ENCODE data around the gene C1orf167.

C1orf167 gene

DNA sequence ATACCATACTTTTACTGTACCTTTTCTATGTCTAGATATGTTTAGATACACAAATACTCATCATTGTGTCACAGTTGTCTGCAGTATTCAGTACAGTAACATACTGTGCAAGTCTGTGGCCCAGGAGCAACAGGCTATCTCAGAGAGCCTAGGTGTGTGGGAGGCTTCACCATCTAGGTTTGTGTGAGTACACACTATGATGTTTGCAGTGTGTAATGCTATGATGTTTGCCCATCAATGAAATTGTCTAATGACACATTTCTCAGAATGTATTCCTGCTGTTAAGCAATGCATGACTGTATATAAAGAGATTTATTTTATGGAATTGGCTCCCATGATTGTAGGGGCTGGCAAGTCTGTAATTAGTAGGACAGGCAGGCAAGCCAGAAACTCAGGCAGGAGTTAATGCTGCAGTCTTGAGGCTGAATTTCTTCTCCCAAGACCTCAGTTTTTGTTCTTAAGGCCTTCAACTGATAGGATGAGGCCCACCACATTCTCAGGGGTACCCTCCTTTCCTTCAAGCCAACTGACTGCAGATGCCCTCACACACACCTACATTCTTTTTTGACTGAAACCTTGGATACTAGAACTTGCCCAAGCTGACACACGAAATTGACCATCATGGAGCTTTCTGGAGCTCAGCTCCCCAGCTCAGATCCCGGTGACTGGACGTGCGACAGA is 33.7 kb upstream of the C1orf167 start:
- H3K27ac ChIP-seq (ENCODE audit: low read length): no peak overlapping the region
- H3K36me3 ChIP-seq (ENCODE audit: control insufficient read depth in 1 of 2, insufficient read depth in 2 of 2, low read length in 2 of 2): no peaks in the 10 kb centered on the region
- H3K9me3 ChIP-seq (ENCODE audit: control insufficient read depth in 1 of 2, low read length in 2 of 2): no peaks in the 10 kb centered on the region
- no peaks in the 10 kb centered on the region for H3K27me3 ChIP-seq (ENCODE audit: low read depth, low read length)
- no peak overlapping the region for H3K4me3 ChIP-seq (ENCODE audit: low read depth in 1 of 2, low read length in 2 of 2)
- H3K4me1 ChIP-seq (ENCODE audit: control insufficient read depth in 1 of 2, insufficient read depth in 2 of 2, low read length in 2 of 2): peaks cover 6 to 38% of the 10 kb centered on the region in 2 donors

DNA sequence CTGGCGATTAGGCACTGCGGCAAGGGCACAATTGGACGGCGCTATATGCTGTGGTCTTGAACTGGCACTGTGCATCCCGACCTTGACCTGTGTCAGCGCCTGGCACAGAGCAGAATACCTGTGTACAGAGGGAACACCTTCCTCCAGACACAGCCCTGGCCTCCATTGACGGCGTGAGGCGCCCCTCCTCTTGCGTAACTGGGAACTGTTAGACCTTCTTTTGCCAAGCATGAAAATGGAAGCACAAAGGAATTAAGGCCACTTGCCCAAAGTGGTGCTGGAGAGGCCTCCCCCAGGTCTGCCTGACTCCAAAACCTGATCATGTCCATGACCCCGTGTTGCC is 32.9 kb upstream of the C1orf167 start:
- H3K36me3 ChIP-seq (ENCODE audit: control insufficient read depth in 1 of 2, insufficient read depth in 2 of 2, low read length in 2 of 2): no peaks in the 10 kb centered on the region
- H3K27ac ChIP-seq (ENCODE audit: low read length): no peak overlapping the region
- H3K4me3 ChIP-seq (ENCODE audit: low read depth in 1 of 2, low read length in 2 of 2): no peak overlapping the region
- H3K4me1 ChIP-seq (ENCODE audit: control insufficient read depth in 1 of 2, insufficient read depth in 2 of 2, low read length in 2 of 2): peaks cover 6 to 38% of the 10 kb centered on the region in 2 donors
- H3K9me3 ChIP-seq (ENCODE audit: control insufficient read depth in 1 of 2, low read length in 2 of 2): no peaks in the 10 kb centered on the region
- H3K27me3 ChIP-seq (ENCODE audit: low read depth, low read length): no peaks in the 10 kb centered on the region

DNA sequence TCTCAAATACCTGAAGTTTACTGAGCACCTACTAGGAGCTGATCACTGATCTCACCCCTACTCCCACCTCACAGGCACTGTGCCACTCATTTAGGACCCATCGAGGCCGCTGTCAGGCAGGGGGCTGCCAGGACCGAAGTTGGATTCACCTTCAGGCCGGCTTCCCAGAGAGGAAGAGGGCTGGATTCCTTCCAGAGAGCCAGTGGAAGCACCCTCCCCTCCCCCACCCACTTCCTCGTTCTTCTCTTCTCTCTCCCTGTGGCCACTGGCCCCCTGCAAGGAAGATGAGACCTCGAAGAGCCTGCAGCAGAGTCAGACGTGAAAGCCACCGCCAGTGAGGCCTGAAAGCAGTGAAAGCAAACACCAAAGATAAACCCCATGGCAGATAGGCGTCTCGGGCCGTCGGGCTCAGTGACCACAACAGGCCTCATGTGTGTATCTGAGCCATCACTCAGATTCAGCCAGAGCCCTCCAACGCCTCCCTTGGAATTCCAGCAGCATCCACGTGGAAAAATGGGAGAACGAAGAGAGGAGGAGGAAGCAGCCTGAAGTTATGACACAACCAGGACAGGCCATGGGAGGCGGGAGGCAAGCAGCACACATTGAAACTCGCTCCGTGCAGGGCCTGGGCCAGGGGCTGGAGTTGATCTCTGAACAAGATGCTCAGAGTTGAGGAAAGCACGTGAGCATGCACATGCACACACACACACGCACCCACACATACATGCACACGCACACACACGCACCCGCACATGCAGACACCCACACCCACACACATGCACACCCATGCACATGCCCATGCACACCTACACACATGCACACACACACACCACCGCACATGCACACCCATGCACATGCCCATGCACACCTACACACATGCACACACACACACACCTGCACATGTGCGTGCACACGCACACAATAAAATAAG is 32.2 kb upstream of the C1orf167 start:
- Histone ChIP-seq H3K4me1 (ENCODE audit: control insufficient read depth in 1 of 2, insufficient read depth in 2 of 2, low read length in 2 of 2) (peaks cover 6 to 38% of the 10 kb centered on the region in 2 donors), H3K4me3 (ENCODE audit: low read depth in 1 of 2, low read length in 2 of 2) (no peak overlapping the region), H3K27me3 (ENCODE audit: low read depth, low read length) (no peaks in the 10 kb centered on the region), H3K36me3 (ENCODE audit: control insufficient read depth in 1 of 2, insufficient read depth in 2 of 2, low read length in 2 of 2) (no peaks in the 10 kb centered on the region), H3K27ac (ENCODE audit: low read length) (no peak overlapping the region), H3K9me3 (ENCODE audit: control insufficient read depth in 1 of 2, low read length in 2 of 2) (no peaks in the 10 kb centered on the region)

GRCh38 chr1:11730429-11730891 is 31.5 kb upstream of the C1orf167 start:
- no peaks in the 10 kb centered on the region for H3K9me3 ChIP-seq (ENCODE audit: control insufficient read depth in 1 of 2, low read length in 2 of 2)
- H3K27ac ChIP-seq (ENCODE audit: low read length): peak overlapping the region; percentile 30
- peaks cover 10 to 40% of the 10 kb centered on the region in 2 donors for H3K4me1 ChIP-seq (ENCODE audit: control insufficient read depth in 1 of 2, insufficient read depth in 2 of 2, low read length in 2 of 2)
- peak overlapping the region in 1 of 2 donors; percentile 37 for H3K4me3 ChIP-seq (ENCODE audit: low read depth in 1 of 2, low read length in 2 of 2)
- H3K27me3 ChIP-seq (ENCODE audit: low read depth, low read length): no peaks in the 10 kb centered on the region
- no peaks in the 10 kb centered on the region for H3K36me3 ChIP-seq (ENCODE audit: control insufficient read depth in 1 of 2, insufficient read depth in 2 of 2, low read length in 2 of 2)

GRCh38 chr1:11731691-11732283 is 30.2 kb upstream of the C1orf167 start:
- no peaks in the 10 kb centered on the region for H3K9me3 ChIP-seq (ENCODE audit: control insufficient read depth in 1 of 2, low read length in 2 of 2)
- H3K36me3 ChIP-seq (ENCODE audit: control insufficient read depth in 1 of 2, insufficient read depth in 2 of 2, low read length in 2 of 2): peaks cover 0 to 8% of the 10 kb centered on the region in 2 donors
- peak overlapping the region; percentile 53 for H3K27ac ChIP-seq (ENCODE audit: low read length)
- H3K4me1 ChIP-seq (ENCODE audit: control insufficient read depth in 1 of 2, insufficient read depth in 2 of 2, low read length in 2 of 2): peaks cover 13 to 45% of the 10 kb centered on the region in 2 donors
- H3K27me3 ChIP-seq (ENCODE audit: low read depth, low read length): no peaks in the 10 kb centered on the region
- peak overlapping the region; percentile 44 to 45 for H3K4me3 ChIP-seq (ENCODE audit: low read depth in 1 of 2, low read length in 2 of 2)

DNA sequence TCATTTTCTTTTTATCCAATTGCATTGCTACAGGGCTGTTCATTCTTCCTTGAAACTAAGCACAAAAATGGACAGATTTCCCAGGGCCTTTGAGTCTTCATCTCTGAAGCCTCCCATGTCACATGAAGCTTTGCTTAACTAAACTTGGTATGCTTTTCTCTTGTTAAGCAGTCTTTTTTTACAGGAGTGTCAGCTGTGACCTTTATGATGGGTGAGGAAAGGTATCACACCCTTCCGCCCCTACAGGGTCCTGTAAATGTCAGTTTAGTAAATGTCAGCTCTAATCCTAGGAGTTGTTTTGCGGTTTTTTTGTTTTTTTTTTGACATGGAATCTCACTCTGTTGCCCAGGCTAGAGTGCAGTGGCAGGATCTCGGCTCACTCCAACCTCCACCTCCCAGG is 28.7 kb upstream of the C1orf167 start:
- Histone ChIP-seq H3K36me3 (ENCODE audit: control insufficient read depth in 1 of 2, insufficient read depth in 2 of 2, low read length in 2 of 2) (peaks cover 0 to 11% of the 10 kb centered on the region in 2 donors), H3K4me1 (ENCODE audit: control insufficient read depth in 1 of 2, insufficient read depth in 2 of 2, low read length in 2 of 2) (peaks cover 20 to 57% of the 10 kb centered on the region in 2 donors), H3K27ac (ENCODE audit: low read length) (no peak overlapping the region), H3K9me3 (ENCODE audit: control insufficient read depth in 1 of 2, low read length in 2 of 2) (no peaks in the 10 kb centered on the region), H3K4me3 (ENCODE audit: low read depth in 1 of 2, low read length in 2 of 2) (no peak overlapping the region), H3K27me3 (ENCODE audit: low read depth, low read length) (no peaks in the 10 kb centered on the region)

DNA sequence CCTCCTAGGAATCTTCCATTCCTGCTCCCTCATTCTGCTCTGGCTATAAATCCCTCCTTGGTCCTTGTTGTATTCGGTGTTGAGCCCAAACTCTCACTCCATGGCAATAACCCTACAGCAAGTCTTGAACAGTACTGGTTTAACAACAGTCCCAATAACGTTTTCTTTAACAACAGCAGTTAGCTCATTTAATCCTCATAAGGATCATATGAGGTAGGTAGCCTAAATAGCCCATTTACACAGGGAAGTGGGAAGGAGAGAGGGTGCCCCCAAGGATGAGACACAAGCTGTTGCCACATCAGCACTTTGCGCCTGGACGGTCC is 26.5 kb upstream of the C1orf167 start:
- H3K36me3 ChIP-seq (ENCODE audit: control insufficient read depth in 1 of 2, insufficient read depth in 2 of 2, low read length in 2 of 2): peaks cover 0 to 11% of the 10 kb centered on the region in 2 donors
- peaks cover 16 to 48% of the 10 kb centered on the region in 2 donors for H3K4me1 ChIP-seq (ENCODE audit: control insufficient read depth in 1 of 2, insufficient read depth in 2 of 2, low read length in 2 of 2)
- no peaks in the 10 kb centered on the region for H3K27me3 ChIP-seq (ENCODE audit: low read depth, low read length)
- peak overlapping the region; percentile 86 to 92 for H3K4me3 ChIP-seq (ENCODE audit: low read depth in 1 of 2, low read length in 2 of 2)
- peak overlapping the region; percentile 37 for H3K27ac ChIP-seq (ENCODE audit: low read length)
- no peaks in the 10 kb centered on the region for H3K9me3 ChIP-seq (ENCODE audit: control insufficient read depth in 1 of 2, low read length in 2 of 2)

DNA sequence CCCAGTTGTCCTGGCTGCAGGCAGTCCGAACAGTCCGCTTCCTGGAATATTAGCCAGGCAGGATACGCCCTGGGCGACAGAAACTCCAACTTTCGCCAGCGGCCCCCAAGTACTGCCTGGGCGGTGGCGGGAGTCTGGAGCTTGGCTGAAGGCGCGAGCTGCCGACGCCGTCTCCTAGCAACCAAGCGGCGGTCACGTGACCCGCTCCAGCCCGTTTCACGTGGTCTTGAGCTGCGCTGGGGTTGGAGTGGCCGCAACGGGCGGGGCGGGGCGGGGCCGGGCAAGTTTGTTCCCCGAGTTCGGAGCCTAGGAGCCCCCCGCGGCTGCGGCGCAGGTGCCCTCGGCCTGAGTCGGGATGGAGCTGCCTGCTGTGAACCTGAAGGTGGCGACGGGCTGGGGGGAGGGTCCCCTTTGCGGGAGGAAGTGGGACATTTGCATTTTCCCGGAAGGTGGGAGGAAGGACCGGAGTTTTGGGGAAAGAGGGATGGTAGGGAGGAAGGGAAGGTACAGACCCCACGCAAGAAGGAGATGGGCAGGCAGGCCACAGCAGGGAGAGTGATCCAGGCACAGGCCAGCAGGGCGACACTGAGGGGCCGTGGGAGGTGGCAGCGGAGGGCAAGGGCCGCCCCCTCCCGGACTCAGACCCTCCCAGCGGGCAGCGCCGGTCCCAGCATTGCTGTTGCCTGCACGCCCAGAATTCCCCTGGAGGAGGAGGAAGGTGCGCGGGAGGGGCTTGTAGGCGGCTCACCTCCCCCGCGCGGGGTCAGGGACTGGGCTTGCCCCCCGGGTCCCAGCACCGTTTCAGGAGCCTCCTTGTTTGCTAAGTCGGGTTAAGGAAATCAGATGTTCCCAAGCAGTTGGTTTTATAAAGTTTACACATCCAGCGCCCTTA is 25.9 kb upstream of the C1orf167 start, which contains the start of gene AGTRAP:
AGTRAP (plus strand) TSS at position 283 of the 892 bp plus-strand sequence; CDS start at position 356, 73 bp downstream.
- no peaks in the 10 kb centered on the region for H3K27me3 ChIP-seq (ENCODE audit: low read depth, low read length)
- H3K9me3 ChIP-seq (ENCODE audit: control insufficient read depth in 1 of 2, low read length in 2 of 2): no peaks in the 10 kb centered on the region
- H3K27ac ChIP-seq (ENCODE audit: low read length): peak within 1 kb of the TSS; percentile 87
- peak within 1 kb of the TSS; percentile 86 to 92 for H3K4me3 ChIP-seq (ENCODE audit: low read depth in 1 of 2, low read length in 2 of 2)
- peaks cover 0 to 11% of the 10 kb centered on the region in 2 donors for H3K36me3 ChIP-seq (ENCODE audit: control insufficient read depth in 1 of 2, insufficient read depth in 2 of 2, low read length in 2 of 2)
- H3K4me1 ChIP-seq (ENCODE audit: control insufficient read depth in 1 of 2, insufficient read depth in 2 of 2, low read length in 2 of 2): peaks cover 16 to 47% of the 10 kb centered on the region in 2 donors

- H3K4me3 ChIP-seq (ENCODE audit: low read depth in 1 of 2, low read length in 2 of 2): peak overlapping the region; percentile 86 to 92
- H3K4me1 ChIP-seq (ENCODE audit: control insufficient read depth in 1 of 2, insufficient read depth in 2 of 2, low read length in 2 of 2): peaks cover 13 to 39% of the 10 kb centered on the region in 2 donors
- H3K36me3 ChIP-seq (ENCODE audit: control insufficient read depth in 1 of 2, insufficient read depth in 2 of 2, low read length in 2 of 2): peaks cover 0 to 11% of the 10 kb centered on the region in 2 donors
- H3K27me3 ChIP-seq (ENCODE audit: low read depth, low read length): no peaks in the 10 kb centered on the region
- peak overlapping the region; percentile 87 for H3K27ac ChIP-seq (ENCODE audit: low read length)
- no peaks in the 10 kb centered on the region for H3K9me3 ChIP-seq (ENCODE audit: control insufficient read depth in 1 of 2, low read length in 2 of 2)
These were observed 25.0 kb upstream of the C1orf167 start for GRCh38 chr1:11736746-11737639.

DNA sequence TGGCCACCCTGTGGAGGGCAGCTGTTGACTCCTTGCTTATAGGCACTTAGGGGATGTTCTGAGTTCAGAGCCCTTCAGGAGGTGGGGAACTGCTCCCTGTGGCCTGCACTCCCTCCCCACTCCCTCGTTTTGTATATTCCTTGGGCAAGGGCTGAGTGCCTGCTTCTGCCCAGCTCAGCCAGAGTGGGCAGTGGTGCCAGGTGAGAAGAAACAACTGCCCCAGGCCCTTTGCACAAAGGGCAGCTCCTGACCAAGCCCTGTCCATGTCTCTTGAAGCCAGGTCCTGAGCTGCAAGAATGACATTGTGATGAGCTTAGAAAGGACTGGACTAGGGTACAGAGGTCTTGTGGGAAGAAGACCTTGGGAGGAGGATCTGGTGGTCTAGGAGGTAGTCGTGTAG is 23.9 kb upstream of the C1orf167 start:
- H3K4me1 ChIP-seq (ENCODE audit: control insufficient read depth in 1 of 2, insufficient read depth in 2 of 2, low read length in 2 of 2): peaks cover 13 to 33% of the 10 kb centered on the region in 2 donors

More for the DNA sequence above, 23.9 kb upstream of the C1orf167 start:
- H3K36me3 ChIP-seq (ENCODE audit: control insufficient read depth in 1 of 2, insufficient read depth in 2 of 2, low read length in 2 of 2): peaks cover 0 to 11% of the 10 kb centered on the region in 2 donors
- H3K27ac ChIP-seq (ENCODE audit: low read length): peak overlapping the region; percentile 9
- H3K4me3 ChIP-seq (ENCODE audit: low read depth in 1 of 2, low read length in 2 of 2): no peak overlapping the region
- H3K27me3 ChIP-seq (ENCODE audit: low read depth, low read length): no peaks in the 10 kb centered on the region
- no peaks in the 10 kb centered on the region for H3K9me3 ChIP-seq (ENCODE audit: control insufficient read depth in 1 of 2, low read length in 2 of 2)

Data from muscle layer of duodenum (tissue), 2 donors.